H1 (cell line): ENCODE data around the gene RBM20. TPM values are rescaled to one million over a fixed set of nuclear protein-coding genes. Genes with fewer than 3 reads are reported as not detected.

Source experiments
- CBX5 ChIP-seq: fragments of 300-800, 300-1000 bp; sonication (generic); IDR thresholded peaks from 2 replicates; pipeline ENCODE4 v1.7.1; 2016; ENCODE audit warnings: antibody characterized with exemption, low read length, low read depth
- EP300 ChIP-seq, 2 experiments: IDR thresholded peaks; 1 replicate in 1 of 2; 2 replicates in 1 of 2; pipeline ENCODE4 v1.6.1; 2011 to 2012; ENCODE audit warnings: low read depth in 2 of 2, low read length in 2 of 2, mild to moderate bottlenecking in 2 of 2, borderline replicate concordance in 1 of 2, inconsistent platforms in 1 of 2, moderate library complexity in 1 of 2
- NANOG ChIP-seq: IDR thresholded peaks from 2 replicates; pipeline ENCODE4 v1.6.1; 2011; ENCODE audit warnings: low read length, low read depth, mild to moderate bottlenecking, inconsistent platforms; ENCODE audit not compliant: insufficient read depth, poor library complexity, severe bottlenecking
- NRF1 ChIP-seq: IDR thresholded peaks from 2 replicates; pipeline ENCODE4 v1.6.1; 2011; ENCODE audit warnings: mild to moderate bottlenecking, low read depth, low read length, improper control_type of control experiment
- SIRT6 ChIP-seq: IDR thresholded peaks from one replicate; pipeline ENCODE4 v1.7.1; 2012; ENCODE audit warnings: low read length, inconsistent platforms
- polyA plus RNA-seq, 7 experiments: library from polyadenylated mRNA; depleted of rRNA in 3 of 7; stranded (reverse) in 5 of 7; unstranded in 2 of 7; fragments of >200 nt in 5 of 7; fragments of 200-250 nt in 2 of 7; gene quantifications; 1 replicate in 5 of 7; 2 replicates in 1 of 7; 4 replicates in 1 of 7; pipeline versions ENCODE4 v1.2.1 to v1.2.3, GENCODE V29; 2011 to 2013; ENCODE audit warnings: missing spikeins in 2 of 7, mixed read lengths in 2 of 7
- total RNA-seq: library from RNA; stranded (reverse); fragmentation: NEBNext Ultra II Directional; extraction: Animal tissue kit (Norgen Biotek cat#: 25700); gene quantifications from 2 replicates; pipeline ENCODE4 v1.2.1, GENCODE V29; 2021

Gene RBM20
- total and polyA plus RNA-seq, 2 of the 8 experiments (the other 6 are each of a cell fraction or from before 2014, with no cell fraction given), result 0.05 to 0.63 TPM

GRCh38 chr10:110676016-110676415 is 31.9 kb downstream of the RBM20 start (continued):
- no peak for TF ChIP-seq NANOG
- no peak for TF ChIP-seq NRF1
- TF ChIP-seq SIRT6, result no peak
- TF ChIP-seq EP300 (IDR thresholded peaks at IDR 0.05; ENCODE audit: borderline replicate concordance in 1 of 2, low read depth in 2 of 2, low read length in 2 of 2), result no peak
- TF ChIP-seq CBX5, result no peak
